GM12878 (cell line): ENCODE data around the gene RERE. TPM values are rescaled to one million over a fixed set of nuclear protein-coding genes. Genes with fewer than 3 reads are reported as not detected.
A peak's percentile ranks its signal among the peaks of the same experiment; 100 is the strongest.

ENCODE experiments used
- ATF2 ChIP-seq: IDR thresholded peaks from 2 replicates; pipeline ENCODE4 v1.6.1; 2012; ENCODE audit warnings: low read length, inconsistent platforms
- BCL11A ChIP-seq: IDR thresholded peaks from 2 replicates; pipeline ENCODE4 v1.6.1; 2011; ENCODE audit warnings: low read depth, low read length
- BHLHE40 ChIP-seq, 2 experiments: fragments of 450-650 bp in 1 of 2; IDR thresholded peaks; 2 replicates each; pipeline ENCODE4 v1.6.1; 2011 to 2017; ENCODE audit warnings: low read depth in 2 of 2, borderline replicate concordance in 1 of 2, improper control_type of control experiment in 1 of 2, low read length in 1 of 2, mild to moderate bottlenecking in 1 of 2
- DPF2 ChIP-seq: fragments of 450-650 bp; IDR thresholded peaks from 2 replicates; pipeline ENCODE4 v1.6.1; 2017; ENCODE audit warnings: mild to moderate bottlenecking
- EZH2 ChIP-seq: IDR thresholded peaks from 2 replicates; pipeline ENCODE4 v1.6.1; 2012; ENCODE audit warnings: low read depth, mild to moderate bottlenecking, control low read depth, inconsistent platforms, low read length, borderline replicate concordance; ENCODE audit not compliant: control insufficient read depth
- GABPA ChIP-seq: IDR thresholded peaks from 2 replicates; pipeline ENCODE4 v1.6.1; 2014; ENCODE audit warnings: antibody characterized with exemption, low read depth, mild to moderate bottlenecking, inconsistent platforms
- JUND ChIP-seq: IDR thresholded peaks from 2 replicates; pipeline ENCODE4 v1.6.1; 2012; ENCODE audit warnings: low read depth, mild to moderate bottlenecking, low read length, improper control_type of control experiment, moderate library complexity
- MTA3 ChIP-seq: IDR thresholded peaks from 2 replicates; pipeline ENCODE4 v1.6.1; 2012; ENCODE audit warnings: low read length, inconsistent platforms, borderline replicate concordance
- NBN ChIP-seq: fragments of 450-650 bp; IDR thresholded peaks from 2 replicates; pipeline ENCODE4 v1.6.1; 2016
- NFIC ChIP-seq: IDR thresholded peaks from 2 replicates; pipeline ENCODE4 v1.6.1; 2012; ENCODE audit warnings: low read depth, mild to moderate bottlenecking, inconsistent platforms, low read length, moderate library complexity
- NFYA ChIP-seq: IDR thresholded peaks from 2 replicates; pipeline ENCODE4 v1.6.1; 2011; ENCODE audit warnings: low read depth, mild to moderate bottlenecking, low read length, improper control_type of control experiment, borderline replicate concordance
- NKRF ChIP-seq: fragments of 450-650 bp; conservative IDR thresholded peaks from 2 replicates; pipeline ENCODE4 v1.6.1; 2017; ENCODE audit warnings: mild to moderate bottlenecking, moderate library complexity
- PAX5 ChIP-seq: IDR thresholded peaks from 2 replicates; pipeline ENCODE4 v1.6.1; 2011; ENCODE audit warnings: low read depth, low read length, borderline replicate concordance
- PBX3 ChIP-seq: IDR thresholded peaks from 2 replicates; pipeline ENCODE4 v1.6.1; 2011; ENCODE audit warnings: mild to moderate bottlenecking, low read depth, low read length, moderate library complexity; ENCODE audit not compliant: insufficient replicate concordance
- PKNOX1 ChIP-seq: fragments of 450-650 bp; IDR thresholded peaks from 2 replicates; pipeline ENCODE4 v1.6.1; 2016; ENCODE audit warnings: mild to moderate bottlenecking
- POU2F2 ChIP-seq: IDR thresholded peaks from 3 replicates; pipeline ENCODE4 v1.6.1; 2011; ENCODE audit warnings: low read depth, mild to moderate bottlenecking, low read length, borderline replicate concordance
- SP1 ChIP-seq: IDR thresholded peaks from one replicate; pipeline ENCODE4 v1.6.1; 2011; ENCODE audit warnings: low read depth, low read length
- TAF1 ChIP-seq: IDR thresholded peaks from 2 replicates; pipeline ENCODE4 v1.6.1; 2011; ENCODE audit warnings: mild to moderate bottlenecking, low read depth, low read length, borderline replicate concordance
- TARDBP ChIP-seq: IDR thresholded peaks from 2 replicates; pipeline ENCODE4 v1.6.1; 2016; ENCODE audit warnings: borderline replicate concordance
- TCF7 ChIP-seq: IDR thresholded peaks from 2 replicates; pipeline ENCODE4 v1.6.1; 2014; ENCODE audit warnings: antibody characterized with exemption, borderline replicate concordance
- YY1 ChIP-seq: IDR thresholded peaks from 2 replicates; pipeline ENCODE4 v1.6.1; 2011; ENCODE audit warnings: low read depth, mild to moderate bottlenecking, low read length
- ZBTB4 ChIP-seq: fragments of 450-650 bp; formaldehyde crosslinking; IDR thresholded peaks from 2 replicates; pipeline ENCODE4 v1.4.0; 2022; ENCODE audit warnings: mild to moderate bottlenecking, moderate library complexity
- ZNF274 ChIP-seq: IDR thresholded peaks from one replicate; pipeline ENCODE4 v1.8.0; 2011; ENCODE audit not compliant: insufficient read length, insufficient read depth
- polyA plus RNA-seq, 11 experiments: library from polyadenylated mRNA; depleted of rRNA in 4 of 11; unstranded in 6 of 11; stranded (reverse) in 5 of 11; fragments of >200 nt; fragmentation: Nextera tagmentation in 4 of 11; fragmentation: Illumina TruSeq in 1 of 11; extraction: Ambion mirVana in 4 of 11; extraction: Trizol in 1 of 11; gene quantifications; 1 replicate in 1 of 11; 2 replicates in 10 of 11; pipeline versions ENCODE4 v1.2.1 to v1.2.3, GENCODE V29; 2011 to 2016; ENCODE audit warnings: inconsistent platforms in 2 of 11, missing spikeins in 2 of 11, low read depth in 1 of 11
- total RNA-seq, 4 experiments: library from RNA; depleted of rRNA in 3 of 4; stranded (reverse); fragments of >200 nt in 3 of 4; fragmentation: Illumina TruSeq in 1 of 4; extraction: Trizol in 1 of 4; gene quantifications; 2 replicates each; pipeline versions ENCODE4 v1.2.1 to v1.2.3, GENCODE V29; 2013 to 2021

The RERE gene
- total and polyA plus RNA-seq, 10 of the 15 experiments (the other 5 are each of a cell fraction or from before 2014, with no cell fraction given) = 5.2 to 60.5 (median 20.2) TPM

- TF ChIP-seq ZBTB4 (CRISPR knock-in tag) (no peak), BCL11A (peak; percentile 65), ATF2 (peak; percentile 57; the same call in 1 of the 2 replicates), GABPA (0 out of 2 replicates have a peak, but pooled peaks have one; percentile 41), ZNF274 (no peak), SP1 (no peak), JUND (peak; percentile 54; the same call in 1 of the 2 replicates), PAX5 (0 out of 2 replicates have a peak, but pooled peaks have one; percentile 46), POU2F2 (0 out of 3 replicates have a peak, but pooled peaks have one; percentile 40), TARDBP (no peak), PKNOX1 (peak; percentile 94), PBX3 (peak; percentile 85), MTA3 (no peak), NKRF (no peak), TAF1 (no peak), NFYA (no peak), EZH2 (no peak), NBN (no peak), DPF2 (peak; percentile 71; the same call in 1 of the 2 replicates), NFIC (peak; percentile 83), BHLHE40 (IDR thresholded peaks at IDR 0.05; ENCODE audit: borderline replicate concordance in 1 of 2, low read depth in 2 of 2, low read length in 1 of 2) (peak; percentile 12 to 32; a peak in 1 of 4 replicates), YY1 (peak; percentile 91), TCF7 (peak; percentile 53; the same call in 1 of the 2 replicates)
Measured at GRCh38 chr1:8649027-8649426, 168.4 kb downstream of the RERE start (continued).
